Measurements from ENCODE around the gene HTRA3. TPM values are rescaled to one million over a fixed set of nuclear protein-coding genes. Genes with fewer than 3 reads are reported as not detected.

HTRA3 gene
- total and polyA plus RNA-seq, 10 donors = 0.26 to 5.5 (median 2.5) TPM

- WGBS, 5 donors = 84 to 90% (median 87%) methylated on average over 15 to 17 of the region's 17 CpGs
- intact Hi-C loops (cut with DNase I; ENCODE audit: low total_unique reads) = no loop called here
- no peak for DNase-seq
Measured at GRCh38 chr4:8229331-8229975, 40.1 kb upstream of the HTRA3 start.

GRCh38 chr4:8230033-8230432 is 39.5 kb upstream of the HTRA3 start:
- H3K36me3 ChIP-seq = peaks cover 0 to 84% (median 49%) of the 10 kb centered on the region in 6 donors
- 87 to 92% (median 89%) methylated on average over 11 of the region's 11 CpGs for WGBS, 5 donors
- DNase-seq = no peak
- H3K27me3 ChIP-seq (replicated peaks in 1 of 7) = no peaks in the 10 kb centered on the region
- H3K27ac ChIP-seq = peak overlapping the region in 4 of 8 donors; percentile 61 to 85 (median 74)
- H3K4me3 ChIP-seq = no peak overlapping the region
- H3K4me1 ChIP-seq = peaks cover 18 to 72% (median 60%) of the 10 kb centered on the region in 6 donors
- H3K9me3 ChIP-seq = no peaks in the 10 kb centered on the region
- TF ChIP-seq POLR2A (IDR thresholded peaks at IDR 0.05) = no peak
- TF ChIP-seq, protein P1, sequence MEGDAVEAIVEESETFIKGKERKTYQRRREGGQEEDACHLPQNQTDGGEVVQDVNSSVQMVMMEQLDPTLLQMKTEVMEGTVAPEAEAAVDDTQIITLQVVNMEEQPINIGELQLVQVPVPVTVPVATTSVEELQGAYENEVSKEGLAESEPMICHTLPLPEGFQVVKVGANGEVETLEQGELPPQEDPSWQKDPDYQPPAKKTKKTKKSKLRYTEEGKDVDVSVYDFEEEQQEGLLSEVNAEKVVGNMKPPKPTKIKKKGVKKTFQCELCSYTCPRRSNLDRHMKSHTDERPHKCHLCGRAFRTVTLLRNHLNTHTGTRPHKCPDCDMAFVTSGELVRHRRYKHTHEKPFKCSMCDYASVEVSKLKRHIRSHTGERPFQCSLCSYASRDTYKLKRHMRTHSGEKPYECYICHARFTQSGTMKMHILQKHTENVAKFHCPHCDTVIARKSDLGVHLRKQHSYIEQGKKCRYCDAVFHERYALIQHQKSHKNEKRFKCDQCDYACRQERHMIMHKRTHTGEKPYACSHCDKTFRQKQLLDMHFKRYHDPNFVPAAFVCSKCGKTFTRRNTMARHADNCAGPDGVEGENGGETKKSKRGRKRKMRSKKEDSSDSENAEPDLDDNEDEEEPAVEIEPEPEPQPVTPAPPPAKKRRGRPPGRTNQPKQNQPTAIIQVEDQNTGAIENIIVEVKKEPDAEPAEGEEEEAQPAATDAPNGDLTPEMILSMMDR (IDR thresholded peaks at IDR 0.05 in 8 of 11, conservative IDR thresholded peaks at IDR 0.05 in 3 of 11) = no peak
- no peak for TF ChIP-seq POLR2AphosphoS5 (IDR thresholded peaks at IDR 0.05)
- intact Hi-C loops (cut with DNase I; ENCODE audit: low total_unique reads) = no loop called here

More at GRCh38 chr4:8229331-8229975, 40.1 kb upstream of the HTRA3 start:
- no peak for TF ChIP-seq POLR2AphosphoS5 (IDR thresholded peaks at IDR 0.05)
- TF ChIP-seq, protein P1 (IDR thresholded peaks at IDR 0.05 in 8 of 11, conservative IDR thresholded peaks at IDR 0.05 in 3 of 11) = no peak
- peaks cover 18 to 77% (median 65%) of the 10 kb centered on the region in 6 donors for H3K4me1 ChIP-seq
- no peaks in the 10 kb centered on the region for H3K9me3 ChIP-seq
- H3K27ac ChIP-seq = peak overlapping the region in 4 of 8 donors; percentile 61 to 85 (median 74)
- H3K27me3 ChIP-seq (replicated peaks in 1 of 7) = no peaks in the 10 kb centered on the region
- H3K4me3 ChIP-seq = peak overlapping the region in 1 of 8 donors; percentile 38
- peaks cover 0 to 84% (median 48%) of the 10 kb centered on the region in 6 donors for H3K36me3 ChIP-seq

GRCh38 chr4:8230891-8231290 is 38.7 kb upstream of the HTRA3 start:
- no peak overlapping the region for H3K4me3 ChIP-seq
- H3K36me3 ChIP-seq = peaks cover 0 to 84% (median 54%) of the 10 kb centered on the region in 6 donors
- WGBS, 5 donors = 91 to 97% (median 94%) methylated on average over 10 of the region's 10 CpGs
- TF ChIP-seq POLR2A (IDR thresholded peaks at IDR 0.05) (no peak), POLR2AphosphoS5 (IDR thresholded peaks at IDR 0.05) (no peak)
- TF ChIP-seq, protein P1 (IDR thresholded peaks at IDR 0.05 in 8 of 11, conservative IDR thresholded peaks at IDR 0.05 in 3 of 11) = no peak
- no peaks in the 10 kb centered on the region for H3K27me3 ChIP-seq (replicated peaks in 1 of 7)
- H3K4me1 ChIP-seq = peaks cover 18 to 64% (median 54%) of the 10 kb centered on the region in 6 donors
- no peaks in the 10 kb centered on the region for H3K9me3 ChIP-seq
- intact Hi-C loops (cut with DNase I; ENCODE audit: low total_unique reads) = no loop called here
- H3K27ac ChIP-seq = no peak overlapping the region
- DNase-seq = no peak

DNA sequence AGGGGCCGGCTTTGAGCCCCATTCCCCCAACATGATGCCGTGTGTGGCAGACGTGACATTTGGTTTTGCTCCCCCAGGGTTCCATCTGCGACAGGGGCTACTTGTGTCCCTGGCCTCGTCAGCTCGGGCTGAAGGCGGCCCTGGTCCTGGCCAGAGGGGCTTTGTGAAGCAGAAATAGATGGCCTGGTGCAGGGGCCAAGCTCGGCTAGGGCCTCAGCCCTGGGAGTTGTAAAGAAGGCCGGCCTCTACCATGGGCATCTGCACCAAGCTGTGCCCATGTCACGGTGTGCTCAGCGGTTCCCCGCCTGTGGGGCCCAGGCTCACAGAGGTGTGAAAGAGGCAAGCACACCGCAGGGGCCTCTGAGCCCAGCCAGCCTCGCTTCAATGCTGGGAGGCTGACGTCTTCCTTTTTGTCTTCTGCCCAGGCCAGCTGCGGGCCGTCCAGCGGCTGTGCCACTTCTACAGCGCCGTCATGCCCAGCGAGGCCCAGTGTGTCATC is 38.0 kb upstream of the HTRA3 start:
- H3K36me3 ChIP-seq = peaks cover 0 to 84% (median 61%) of the 10 kb centered on the region in 6 donors
- H3K4me3 ChIP-seq = no peak overlapping the region
- H3K27ac ChIP-seq = peak overlapping the region in 1 of 8 donors; percentile 23
- DNase-seq = no peak
- no peaks in the 10 kb centered on the region for H3K27me3 ChIP-seq (replicated peaks in 1 of 7)
- no peaks in the 10 kb centered on the region for H3K9me3 ChIP-seq
- intact Hi-C loops (cut with DNase I; ENCODE audit: low total_unique reads) = no loop called here
- TF ChIP-seq POLR2A (IDR thresholded peaks at IDR 0.05) (no peak), POLR2AphosphoS5 (IDR thresholded peaks at IDR 0.05) (peak; percentile 29 to 61 (median 57))
- TF ChIP-seq, protein P1 (IDR thresholded peaks at IDR 0.05 in 8 of 11, conservative IDR thresholded peaks at IDR 0.05 in 3 of 11) = no peak
- H3K4me1 ChIP-seq = peaks cover 18 to 57% (median 48%) of the 10 kb centered on the region in 6 donors
- 79 to 94% (median 82%) methylated on average over 18 to 21 of the region's 21 CpGs for whole genome bisulfite sequencing, 5 donors
